Measurements from ENCODE around the gene GNAL. TPM values are rescaled to one million over a fixed set of nuclear protein-coding genes. Genes with fewer than 3 reads are reported as not detected.

The GNAL gene
- total and polyA plus RNA-seq, 2 of the 4 experiments (the other 2 are of a cell fraction): 0.15 to 0.36 TPM

DNA sequence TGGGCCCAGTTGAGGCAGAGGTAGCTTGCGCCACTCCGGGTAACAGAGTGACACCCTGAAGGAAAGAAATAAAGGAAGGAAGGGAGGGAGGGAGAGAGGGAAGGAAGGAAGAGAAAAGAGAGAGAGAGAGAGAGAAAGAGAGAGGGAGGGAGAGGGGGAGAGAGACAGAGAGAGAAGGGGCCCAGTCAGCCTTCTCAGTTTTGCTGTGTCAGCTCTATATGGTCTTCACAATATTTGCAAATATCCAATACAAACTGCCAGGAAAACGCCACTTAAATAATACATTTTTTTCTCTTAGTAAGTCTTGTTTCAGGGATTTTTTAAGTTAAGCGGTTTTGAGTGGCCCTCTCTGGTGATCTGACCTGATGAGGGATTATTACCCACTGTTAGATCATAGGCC, 156.6 kb downstream of the GNAL start:
- no peaks in the 10 kb centered on the region for H3K9me3 ChIP-seq (ENCODE audit: control insufficient read depth, insufficient read depth, low read length)
- no peaks in the 10 kb centered on the region for H3K9me1 ChIP-seq (ENCODE audit: insufficient read depth, low read length)
- H3K9ac ChIP-seq (ENCODE audit: low read depth, low read length): no peak overlapping the region
- no peak overlapping the region for H3K4me2 ChIP-seq (ENCODE audit: low read depth, low read length)
- intact Hi-C loops (cut with micrococcal nuclease) (no loop called here), dilution Hi-C loops (cut with HindIII; ENCODE audit: low sequenced_read_pairs, unreplicated experiment) (no loop called here), in situ Hi-C loops (cut with MboI; ENCODE audit: low sequenced_read_pairs) (no loop called here)
- no peak overlapping the region for H3K18ac ChIP-seq (ENCODE audit: low read depth, low read length)
- H3K14ac ChIP-seq (replicated peaks; ENCODE audit: low read depth, low read length): no peak overlapping the region
- H3K27ac ChIP-seq (ENCODE audit: insufficient read depth, low read length): no peak overlapping the region
- POLR2A ChIA-PET (ENCODE audit: unreplicated experiment): no interaction called here
- H2AK5ac ChIP-seq (ENCODE audit: low read depth, low read length): no peak overlapping the region
- no peak overlapping the region for H2BK120ac ChIP-seq (ENCODE audit: low read depth, low read length)
- no peak overlapping the region for H3K56ac ChIP-seq (ENCODE audit: extremely low read depth, insufficient read depth, low read length)
- H3K4me1 ChIP-seq (ENCODE audit: control insufficient read depth, insufficient read depth, low read length): peaks cover 6% of the 10 kb centered on the region
- no peak overlapping the region for H4K91ac ChIP-seq (ENCODE audit: insufficient read depth, low read depth, low read length)
- H2AFZ ChIP-seq (replicated peaks; ENCODE audit: low read length, poor library complexity): no peak overlapping the region
- H3K4me3 ChIP-seq (ENCODE audit: insufficient read depth, low read depth, low read length): no peak overlapping the region
- H2BK5ac ChIP-seq (ENCODE audit: low read depth, low read length, poor library complexity, severe bottlenecking): no peak overlapping the region
- H4K8ac ChIP-seq (ENCODE audit: low read depth in 2 of 2, low read length in 2 of 2): no peak overlapping the region
- BruUV-seq (replicated peaks): no TSS peak
- CTCF ChIA-PET: interaction anchor here (1.2 kb wide), 1 partner anchor 11 kb away, joined by 3 read pairs; no protein-coding TSS in a partner anchor
- no peak overlapping the region for H4K5ac ChIP-seq (ENCODE audit: low read depth, low read length)
- no CpG with 5 or more reads among the region's 4 CpGs for WGBS, 2 experiments (ENCODE audit: extremely low coverage in 2 of 2, insufficient read length in 1 of 2)
- H4K20me1 ChIP-seq (ENCODE audit: insufficient read depth, low read length): no peaks in the 10 kb centered on the region
- H3K4ac ChIP-seq (ENCODE audit: low read depth, low read length): no peak overlapping the region
- TF ChIP-seq MAFK (IDR thresholded peaks at IDR 0.05; ENCODE audit: low read depth, low read length) (peak; percentile 93), SMC3 (IDR thresholded peaks at IDR 0.05; ENCODE audit: low read depth, low read length) (no peak)
- TF ChIP-seq, protein P1, sequence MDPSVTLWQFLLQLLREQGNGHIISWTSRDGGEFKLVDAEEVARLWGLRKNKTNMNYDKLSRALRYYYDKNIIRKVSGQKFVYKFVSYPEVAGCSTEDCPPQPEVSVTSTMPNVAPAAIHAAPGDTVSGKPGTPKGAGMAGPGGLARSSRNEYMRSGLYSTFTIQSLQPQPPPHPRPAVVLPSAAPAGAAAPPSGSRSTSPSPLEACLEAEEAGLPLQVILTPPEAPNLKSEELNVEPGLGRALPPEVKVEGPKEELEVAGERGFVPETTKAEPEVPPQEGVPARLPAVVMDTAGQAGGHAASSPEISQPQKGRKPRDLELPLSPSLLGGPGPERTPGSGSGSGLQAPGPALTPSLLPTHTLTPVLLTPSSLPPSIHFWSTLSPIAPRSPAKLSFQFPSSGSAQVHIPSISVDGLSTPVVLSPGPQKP (IDR thresholded peaks at IDR 0.05; ENCODE audit: borderline replicate concordance, low read depth, low read length): no peak
- TF ChIP-seq, protein P2, sequence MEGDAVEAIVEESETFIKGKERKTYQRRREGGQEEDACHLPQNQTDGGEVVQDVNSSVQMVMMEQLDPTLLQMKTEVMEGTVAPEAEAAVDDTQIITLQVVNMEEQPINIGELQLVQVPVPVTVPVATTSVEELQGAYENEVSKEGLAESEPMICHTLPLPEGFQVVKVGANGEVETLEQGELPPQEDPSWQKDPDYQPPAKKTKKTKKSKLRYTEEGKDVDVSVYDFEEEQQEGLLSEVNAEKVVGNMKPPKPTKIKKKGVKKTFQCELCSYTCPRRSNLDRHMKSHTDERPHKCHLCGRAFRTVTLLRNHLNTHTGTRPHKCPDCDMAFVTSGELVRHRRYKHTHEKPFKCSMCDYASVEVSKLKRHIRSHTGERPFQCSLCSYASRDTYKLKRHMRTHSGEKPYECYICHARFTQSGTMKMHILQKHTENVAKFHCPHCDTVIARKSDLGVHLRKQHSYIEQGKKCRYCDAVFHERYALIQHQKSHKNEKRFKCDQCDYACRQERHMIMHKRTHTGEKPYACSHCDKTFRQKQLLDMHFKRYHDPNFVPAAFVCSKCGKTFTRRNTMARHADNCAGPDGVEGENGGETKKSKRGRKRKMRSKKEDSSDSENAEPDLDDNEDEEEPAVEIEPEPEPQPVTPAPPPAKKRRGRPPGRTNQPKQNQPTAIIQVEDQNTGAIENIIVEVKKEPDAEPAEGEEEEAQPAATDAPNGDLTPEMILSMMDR (conservative IDR thresholded peaks at IDR 0.05; ENCODE audit: low read depth, low read length): no peak
- ATAC-seq (ENCODE audit: low read depth) (no peak), DNase-seq (no peak)
- no peak overlapping the region for H2BK15ac ChIP-seq (ENCODE audit: low read depth, low read length)
- no peak overlapping the region for H2AK9ac ChIP-seq (replicated peaks; ENCODE audit: low read depth, low read length, poor library complexity)
- H3K36me3 ChIP-seq (ENCODE audit: control insufficient read depth, insufficient read depth, low read length): no peaks in the 10 kb centered on the region
- no peaks in the 10 kb centered on the region for H3K27me3 ChIP-seq (ENCODE audit: control insufficient read depth, insufficient read depth, low read length)
- H2BK20ac ChIP-seq (ENCODE audit: low read depth, low read length): no peak overlapping the region
- H3K23ac ChIP-seq (ENCODE audit: low read depth, low read length): no peak overlapping the region
- 0 out of 4 replicates have a peak, but pooled peaks cover 0 to 5% of the 10 kb centered on the region in 2 experiments for H3K79me1 ChIP-seq (ENCODE audit: low read depth in 1 of 2, low read length in 2 of 2)
